DOHH2 (cell line): Measurements from ENCODE around the gene SGCE.

Experiments
- EZH2phosphoT487 ChIP-seq: fragments of 200-600 bp; sonication (generic); IDR thresholded peaks from 2 replicates; pipeline ENCODE4 v1.6.1; 2017; ENCODE audit warnings: borderline replicate concordance, mild to moderate bottlenecking, antibody characterized with exemption, low read length, moderate library complexity, mixed read lengths
- TF ChIP-seq, protein P1 (sequence below): fragments of 200-600 bp; sonication (generic); IDR thresholded peaks from one replicate; pipeline ENCODE4 v1.5.1; 2014; ENCODE audit warnings: antibody characterized with exemption, mild to moderate bottlenecking, low read depth, low read length; ENCODE audit not compliant: poor library complexity, severe bottlenecking

DNA sequence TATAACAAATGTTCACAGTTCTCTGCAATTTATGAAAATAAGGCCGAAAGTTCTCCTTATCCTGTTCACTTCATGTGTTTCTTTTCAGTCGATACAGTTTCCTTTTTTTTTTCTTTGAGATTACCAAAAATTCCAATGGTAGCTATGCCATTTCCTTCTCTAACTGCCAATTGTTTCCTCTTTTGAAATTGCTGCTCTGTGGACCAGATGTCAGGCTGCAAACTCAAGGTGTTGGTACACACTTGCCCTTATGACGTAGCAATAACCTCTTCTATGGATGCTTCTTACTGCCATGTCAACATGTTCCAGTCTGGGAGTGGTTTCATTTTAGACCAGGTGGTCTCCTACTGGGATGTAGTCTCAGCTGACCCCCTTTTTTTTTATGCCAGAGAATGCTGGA lies 93.4 kb downstream of the SGCE start:
- TF ChIP-seq, protein P1, sequence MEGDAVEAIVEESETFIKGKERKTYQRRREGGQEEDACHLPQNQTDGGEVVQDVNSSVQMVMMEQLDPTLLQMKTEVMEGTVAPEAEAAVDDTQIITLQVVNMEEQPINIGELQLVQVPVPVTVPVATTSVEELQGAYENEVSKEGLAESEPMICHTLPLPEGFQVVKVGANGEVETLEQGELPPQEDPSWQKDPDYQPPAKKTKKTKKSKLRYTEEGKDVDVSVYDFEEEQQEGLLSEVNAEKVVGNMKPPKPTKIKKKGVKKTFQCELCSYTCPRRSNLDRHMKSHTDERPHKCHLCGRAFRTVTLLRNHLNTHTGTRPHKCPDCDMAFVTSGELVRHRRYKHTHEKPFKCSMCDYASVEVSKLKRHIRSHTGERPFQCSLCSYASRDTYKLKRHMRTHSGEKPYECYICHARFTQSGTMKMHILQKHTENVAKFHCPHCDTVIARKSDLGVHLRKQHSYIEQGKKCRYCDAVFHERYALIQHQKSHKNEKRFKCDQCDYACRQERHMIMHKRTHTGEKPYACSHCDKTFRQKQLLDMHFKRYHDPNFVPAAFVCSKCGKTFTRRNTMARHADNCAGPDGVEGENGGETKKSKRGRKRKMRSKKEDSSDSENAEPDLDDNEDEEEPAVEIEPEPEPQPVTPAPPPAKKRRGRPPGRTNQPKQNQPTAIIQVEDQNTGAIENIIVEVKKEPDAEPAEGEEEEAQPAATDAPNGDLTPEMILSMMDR = no peak
- TF ChIP-seq EZH2phosphoT487 = no peak
